AG10803 (cell line): ENCODE measurements around the gene KCNQ1OT1.
A peak's percentile ranks its signal among the peaks of the same experiment; 100 is the strongest.

Experiments used
- DNase-seq: peaks from one replicate; pipeline ENCODE4 v3.0.0; 2010; ENCODE audit warnings: low read depth
- H3K4me3 ChIP-seq: 2 replicates; pipeline ENCODE4 v1.5.1; 2011; ENCODE audit warnings: mild to moderate bottlenecking, low read length, control low read depth
- CTCF ChIP-seq: conservative IDR thresholded peaks from 2 replicates; pipeline ENCODE4 v1.5.1; 2011; ENCODE audit warnings: mild to moderate bottlenecking, low read length, control low read depth, inconsistent platforms

The KCNQ1OT1 gene

GRCh38 chr11:2700415-2701211, 819 bp upstream of the KCNQ1OT1 start:
- peak; percentile 26 for DNase-seq
- H3K4me3 ChIP-seq, result peak overlapping the region; percentile 68
- no peak for TF ChIP-seq CTCF

GRCh38 chr11:2699185-2699530, 636 bp downstream of the KCNQ1OT1 start:
- no peak for TF ChIP-seq CTCF
- no peak for DNase-seq
- peak overlapping the region; percentile 81 for H3K4me3 ChIP-seq

GRCh38 chr11:2698386-2699184, 1.2 kb downstream of the KCNQ1OT1 start:
- DNase-seq, result no peak
- no peak for TF ChIP-seq CTCF
- peak overlapping the region; percentile 81 for H3K4me3 ChIP-seq

GRCh38 chr11:2697866-2698265, 1.9 kb downstream of the KCNQ1OT1 start:
- H3K4me3 ChIP-seq, result peak overlapping the region; percentile 81
- DNase-seq, result no peak
- TF ChIP-seq CTCF, result no peak

- TF ChIP-seq CTCF, result no peak
- DNase-seq, result no peak
- H3K4me3 ChIP-seq, result no peak overlapping the region
These were observed 3.3 kb downstream of the KCNQ1OT1 start for GRCh38 chr11:2696455-2696854.

- no peak overlapping the region for H3K4me3 ChIP-seq
- DNase-seq, result no peak
- TF ChIP-seq CTCF, result no peak
These were observed 4.5 kb downstream of the KCNQ1OT1 start for GRCh38 chr11:2694995-2695939.
